ENCODE results near the gene CFAP74. TPM values are rescaled to one million over a fixed set of nuclear protein-coding genes. Genes with fewer than 3 reads are reported as not detected.

The CFAP74 gene
- total and polyA plus RNA-seq, 2 donors (not counting 3 experiments of a cell fraction or from before 2014, with no cell fraction given): not detected

DNA sequence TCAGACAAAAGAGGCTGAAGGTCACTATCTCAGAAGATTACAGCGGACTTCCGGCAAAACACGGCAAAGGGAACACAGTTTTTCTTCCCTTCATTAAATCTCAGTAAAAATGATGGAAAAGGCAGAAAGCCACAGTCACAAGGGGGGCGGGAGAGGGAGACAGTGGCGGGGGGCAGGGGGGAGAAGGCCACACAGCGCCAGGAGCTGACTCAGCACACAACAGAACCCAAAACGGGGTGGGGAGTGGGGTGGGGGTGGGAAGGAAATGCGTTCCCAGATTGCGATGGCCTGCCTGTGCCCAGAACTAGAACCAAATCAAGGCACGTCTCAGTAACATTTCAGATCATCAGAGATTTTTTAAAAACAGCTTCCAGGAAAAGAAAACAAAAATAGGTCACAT, 13.4 kb downstream of the CFAP74 start:
- ChIA-PET CTCF (interaction anchor here (0.6 to 1.8 kb wide), 4 partner anchors 51 to 184 kb away, joined by 3 to 7 read pairs (median 4); no protein-coding TSS in a partner anchor), POLR2A (no interaction called here)
- H3K36me3 ChIP-seq (ENCODE audit: control insufficient read depth in 2 of 2, extremely low read depth in 1 of 2, insufficient read depth in 2 of 2, low read length in 2 of 2): no peaks in the 10 kb centered on the region
- no peak overlapping the region for H3K9ac ChIP-seq (replicated peaks; ENCODE audit: extremely low read depth, insufficient read depth, low read length)
- intact Hi-C loops (cut with micrococcal nuclease) (no loop called here), dilution Hi-C loops (cut with MboI; ENCODE audit: extremely low pct_ligation_motif_present, low sequenced_read_pairs) (no loop called here)
- no peak for FAIRE-seq
- H3K27me3 ChIP-seq (ENCODE audit: control insufficient read depth in 2 of 2, insufficient read depth in 2 of 2, low read length in 2 of 2): no peaks in the 10 kb centered on the region
- H3K4me1 ChIP-seq (ENCODE audit: control insufficient read depth, extremely low read depth, insufficient read depth, low read length): no peaks in the 10 kb centered on the region
- no peaks in the 10 kb centered on the region for H3K9me1 ChIP-seq (replicated peaks; ENCODE audit: control insufficient read depth, extremely low read depth, insufficient read depth, low read length)
- no peak overlapping the region for H3K27ac ChIP-seq (ENCODE audit: insufficient read depth, low read depth, low read length)
- H3K79me2 ChIP-seq (ENCODE audit: control insufficient read depth, insufficient read depth, low read length): no peaks in the 10 kb centered on the region
- H3K4me3 ChIP-seq (replicated peaks in 1 of 3; ENCODE audit: insufficient read depth in 1 of 3, low read depth in 1 of 3, low read length in 3 of 3): no peak overlapping the region
- no peaks in the 10 kb centered on the region for H4K20me1 ChIP-seq (replicated peaks; ENCODE audit: control insufficient read depth, extremely low read depth, insufficient read depth, low read length)
- BruUV-seq (replicated peaks): no TSS peak
- H2AFZ ChIP-seq (ENCODE audit: low read depth, low read length): no peak overlapping the region
- H3K4me2 ChIP-seq (ENCODE audit: insufficient read depth, low read length): no peak overlapping the region
- TF ChIP-seq EZH2 (IDR thresholded peaks at IDR 0.05; ENCODE audit: borderline replicate concordance, low read depth, low read length, severe bottlenecking): no peak
- TF ChIP-seq JUN (IDR thresholded peaks at IDR 0.05; ENCODE audit: borderline replicate concordance, insufficient read depth, insufficient read length, low read depth): no peak
- TF ChIP-seq FOS (IDR thresholded peaks at IDR 0.05; ENCODE audit: borderline replicate concordance, insufficient read depth, low read length): no peak
- no peaks in the 10 kb centered on the region for H3K9me3 ChIP-seq (replicated peaks; ENCODE audit: control insufficient read depth, insufficient read depth, low read length)
- DNase-seq (ENCODE audit: low read depth, low spot score): no peak

GRCh38 chr1:1989789-1990188, 13.8 kb downstream of the CFAP74 start:
- POLR2A ChIA-PET: no interaction called here
- no peak for FAIRE-seq
- Histone ChIP-seq H3K27ac (ENCODE audit: insufficient read depth, low read depth, low read length) (no peak overlapping the region), H3K9me3 (replicated peaks; ENCODE audit: control insufficient read depth, insufficient read depth, low read length) (no peaks in the 10 kb centered on the region), H3K79me2 (ENCODE audit: control insufficient read depth, insufficient read depth, low read length) (no peaks in the 10 kb centered on the region), H3K9ac (replicated peaks; ENCODE audit: extremely low read depth, insufficient read depth, low read length) (no peak overlapping the region), H3K4me3 (replicated peaks in 1 of 3; ENCODE audit: insufficient read depth in 1 of 3, low read depth in 1 of 3, low read length in 3 of 3) (no peak overlapping the region), H3K9me1 (replicated peaks; ENCODE audit: control insufficient read depth, extremely low read depth, insufficient read depth, low read length) (no peaks in the 10 kb centered on the region), H3K4me1 (ENCODE audit: control insufficient read depth, extremely low read depth, insufficient read depth, low read length) (no peaks in the 10 kb centered on the region), H2AFZ (ENCODE audit: low read depth, low read length) (no peak overlapping the region), H3K27me3 (ENCODE audit: control insufficient read depth in 2 of 2, insufficient read depth in 2 of 2, low read length in 2 of 2) (no peaks in the 10 kb centered on the region), H4K20me1 (replicated peaks; ENCODE audit: control insufficient read depth, extremely low read depth, insufficient read depth, low read length) (no peaks in the 10 kb centered on the region), H3K4me2 (ENCODE audit: insufficient read depth, low read length) (no peak overlapping the region), H3K36me3 (ENCODE audit: control insufficient read depth in 2 of 2, extremely low read depth in 1 of 2, insufficient read depth in 2 of 2, low read length in 2 of 2) (no peaks in the 10 kb centered on the region)
- CTCF ChIA-PET: interaction anchor here (0.6 to 1.8 kb wide), 2 partner anchors 55 to 165 kb away, joined by 4 to 7 read pairs; no protein-coding TSS in a partner anchor
- intact Hi-C loops (cut with micrococcal nuclease): no loop called here
- TF ChIP-seq CTCF (IDR thresholded peaks at IDR 0.05; ENCODE audit: extremely low read depth in 1 of 2, insufficient read depth in 1 of 2, low read depth in 1 of 2, low read length in 2 of 2): no peak
- dilution Hi-C loops (cut with MboI; ENCODE audit: extremely low pct_ligation_motif_present, low sequenced_read_pairs): no loop called here
- DNase-seq (ENCODE audit: low read depth, low spot score): no peak
- no TSS peak for BruUV-seq (replicated peaks)

Measured in endothelial cell of umbilical vein (primary cell).